Astrocyte (in vitro differentiated cells and primary cell): Measurements from ENCODE around the gene GABPB1. TPM values are rescaled to one million over a fixed set of nuclear protein-coding genes. Genes with fewer than 3 reads are reported as not detected.

Source experiments
- DNase-seq: peaks from one replicate; pipeline ENCODE4 v3.0.0-alpha.2; 2010; ENCODE audit warnings: low read depth
- FAIRE-seq: peaks from 2 replicates; lab custom pipeline; 2011; peaks lifted over from hg19 to GRCh38; lab: Jason Lieb, UNC
- H2AFZ ChIP-seq: 2 replicates; pipeline ENCODE4 v1.6.0; 2012; ENCODE audit warnings: low read depth, low read length, inconsistent platforms
- H3K27ac ChIP-seq: 2 replicates; pipeline ENCODE4 v1.5.1; 2011; ENCODE audit warnings: low read depth, low read length, inconsistent platforms
- H3K27me3 ChIP-seq: 2 replicates; pipeline ENCODE4 v1.6.0; 2011; ENCODE audit warnings: low read length, inconsistent platforms; ENCODE audit not compliant: insufficient read depth
- H3K36me3 ChIP-seq: 2 replicates; pipeline ENCODE4 v1.5.1; 2011; ENCODE audit warnings: low read length, inconsistent platforms; ENCODE audit not compliant: insufficient read depth
- H3K4me1 ChIP-seq: 2 replicates; pipeline ENCODE4 v1.5.1; 2011; ENCODE audit warnings: low read length, inconsistent platforms; ENCODE audit not compliant: insufficient read depth
- H3K4me2 ChIP-seq: 2 replicates; pipeline ENCODE4 v1.6.0; 2012; ENCODE audit warnings: low read length, inconsistent platforms
- H3K4me3 ChIP-seq: 2 replicates; pipeline ENCODE4 v1.5.1; 2011; ENCODE audit warnings: low read depth, mild to moderate bottlenecking, low read length, inconsistent platforms; ENCODE audit not compliant: insufficient read depth
- H3K79me2 ChIP-seq: 2 replicates; pipeline ENCODE4 v1.6.0; 2012; ENCODE audit warnings: mild to moderate bottlenecking, low read length, inconsistent platforms; ENCODE audit not compliant: insufficient read depth
- H3K9ac ChIP-seq: 2 replicates; pipeline ENCODE4 v1.6.0; 2012; ENCODE audit warnings: mild to moderate bottlenecking, low read length, inconsistent platforms
- H3K9me3 ChIP-seq: 2 replicates; pipeline ENCODE4 v1.5.1; 2012; ENCODE audit warnings: low read depth, mild to moderate bottlenecking, low read length, inconsistent platforms; ENCODE audit not compliant: insufficient read depth
- H4K20me1 ChIP-seq: 2 replicates; pipeline ENCODE4 v1.6.0; 2012; ENCODE audit warnings: low read length, inconsistent platforms; ENCODE audit not compliant: insufficient read depth
- H3K27ac Mint-ChIP-seq: one replicate; pipeline ENCODE4 v1.8.0; 2021; ENCODE audit warnings: mild to moderate bottlenecking, mixed read lengths; ENCODE audit not compliant: unreplicated experiment
- H3K27me3 Mint-ChIP-seq: one replicate; pipeline ENCODE4 v1.8.0; 2021; ENCODE audit warnings: low read depth, mixed read lengths; ENCODE audit not compliant: unreplicated experiment
- H3K36me3 Mint-ChIP-seq: one replicate; pipeline ENCODE4 v1.8.0; 2021; ENCODE audit warnings: low read depth, mixed read lengths; ENCODE audit not compliant: unreplicated experiment
- H3K4me1 Mint-ChIP-seq: one replicate; pipeline ENCODE4 v1.8.0; 2021; ENCODE audit warnings: low read depth, mixed read lengths; ENCODE audit not compliant: unreplicated experiment
- H3K4me3 Mint-ChIP-seq: one replicate; pipeline ENCODE4 v1.8.0; 2021; ENCODE audit warnings: mild to moderate bottlenecking, moderate library complexity, mixed read lengths; ENCODE audit not compliant: unreplicated experiment
- H3K9me3 Mint-ChIP-seq: one replicate; pipeline ENCODE4 v1.8.0; 2021; ENCODE audit warnings: mild to moderate bottlenecking, mixed read lengths; ENCODE audit not compliant: unreplicated experiment
- CTCF ChIP-seq: IDR thresholded peaks from 2 replicates; pipeline ENCODE4 v1.5.1; 2011; ENCODE audit warnings: low read depth, mild to moderate bottlenecking, inconsistent platforms, low read length, moderate library complexity; ENCODE audit not compliant: insufficient read depth
- EZH2 ChIP-seq: IDR thresholded peaks from 2 replicates; pipeline ENCODE4 v1.6.1; 2012; ENCODE audit warnings: mild to moderate bottlenecking, low read length, inconsistent platforms; ENCODE audit not compliant: insufficient read depth
- total RNA-seq: library from RNA; stranded (reverse); gene quantifications from 2 replicates; pipeline ENCODE4 v1.2.1, GENCODE V29; 2021

Gene GABPB1
- total RNA-seq, 1 donor from 2014 or later, result 33.5 TPM

GRCh38 chr15:50275908-50276307, 79.1 kb downstream of the GABPB1 start:
- Histone ChIP-seq H4K20me1 (no peaks in the 10 kb centered on the region), H3K4me3 (no peak overlapping the region), H3K9ac (no peak overlapping the region), H3K9me3 (no peaks in the 10 kb centered on the region), H3K4me2 (no peak overlapping the region), H3K36me3 (peaks cover 6% of the 10 kb centered on the region), H3K79me2 (no peaks in the 10 kb centered on the region), H3K27me3 (no peaks in the 10 kb centered on the region), H2AFZ (no peak overlapping the region), H3K4me1 (no peaks in the 10 kb centered on the region), H3K27ac (no peak overlapping the region)
- no peaks in the 10 kb centered on the region for H3K27me3 Mint-ChIP-seq
- FAIRE-seq, result no peak
- H3K27ac Mint-ChIP-seq, result no peak overlapping the region
- H3K4me1 Mint-ChIP-seq, result no peaks in the 10 kb centered on the region
- no peak overlapping the region for H3K4me3 Mint-ChIP-seq
- DNase-seq, result no peak
- TF ChIP-seq CTCF (no peak), EZH2 (no peak)
- H3K9me3 Mint-ChIP-seq, result no peaks in the 10 kb centered on the region
- H3K36me3 Mint-ChIP-seq, result no peaks in the 10 kb centered on the region

GRCh38 chr15:50275091-50275490, 79.9 kb downstream of the GABPB1 start:
- Histone ChIP-seq H3K27me3 (no peaks in the 10 kb centered on the region), H3K4me2 (no peak overlapping the region), H3K9me3 (no peaks in the 10 kb centered on the region), H3K36me3 (peaks cover 6% of the 10 kb centered on the region), H2AFZ (no peak overlapping the region), H3K79me2 (no peaks in the 10 kb centered on the region), H4K20me1 (no peaks in the 10 kb centered on the region), H3K4me1 (no peaks in the 10 kb centered on the region), H3K27ac (no peak overlapping the region), H3K9ac (no peak overlapping the region), H3K4me3 (no peak overlapping the region)
- Mint-ChIP-seq H3K9me3 (no peaks in the 10 kb centered on the region), H3K27me3 (no peaks in the 10 kb centered on the region), H3K4me1 (no peaks in the 10 kb centered on the region), H3K4me3 (no peak overlapping the region), H3K27ac (no peak overlapping the region), H3K36me3 (no peaks in the 10 kb centered on the region)
- TF ChIP-seq EZH2 (no peak), CTCF (no peak)
- DNase-seq, result no peak
- no peak for FAIRE-seq

GRCh38 chr15:50267577-50267976, 87.4 kb downstream of the GABPB1 start:
- H3K4me2 ChIP-seq, result no peak overlapping the region
- no peaks in the 10 kb centered on the region for H3K4me1 Mint-ChIP-seq
- no peak for TF ChIP-seq CTCF
- no peaks in the 10 kb centered on the region for H3K9me3 ChIP-seq
- no peak overlapping the region for H3K4me3 Mint-ChIP-seq
- peaks cover 3% of the 10 kb centered on the region for H3K9me3 Mint-ChIP-seq
- no peak overlapping the region for H3K4me3 ChIP-seq
- no peak overlapping the region for H3K9ac ChIP-seq
- no peak for FAIRE-seq
- H3K36me3 ChIP-seq, result no peaks in the 10 kb centered on the region
- H4K20me1 ChIP-seq, result no peaks in the 10 kb centered on the region
- H3K27me3 ChIP-seq, result peaks cover 8% of the 10 kb centered on the region
- no peak overlapping the region for H3K27ac Mint-ChIP-seq
- H3K4me1 ChIP-seq, result no peaks in the 10 kb centered on the region
- no peak overlapping the region for H3K27ac ChIP-seq
- H3K27me3 Mint-ChIP-seq, result peaks cover 33% of the 10 kb centered on the region
- no peak overlapping the region for H2AFZ ChIP-seq
- no peaks in the 10 kb centered on the region for H3K79me2 ChIP-seq
- no peak for DNase-seq
- H3K36me3 Mint-ChIP-seq, result no peaks in the 10 kb centered on the region
